Dermis blood vessel endothelial cell (primary cell): Measurements from ENCODE around the gene PTPRD. TPM values are rescaled to one million over a fixed set of nuclear protein-coding genes. Genes with fewer than 3 reads are reported as not detected.
A peak's percentile ranks its signal among the peaks of the same experiment; 100 is the strongest.
"Not testable (repeated sequence)": the region's sequence is repeated elsewhere in the genome, so short reads cannot be mapped to it uniquely, and the experiment has no call there.

Source experiments
- DNase-seq: peaks from one replicate; pipeline ENCODE4 v3.0.0; 2010
- total RNA-seq: library from RNA; depleted of rRNA; stranded (reverse); fragments of >200 nt; gene quantifications from 2 replicates; pipeline ENCODE4 v1.2.3, GENCODE V29; 2014

PTPRD gene
- total RNA-seq, 1 donor from 2014 or later: 3.2 TPM

- no peak for DNase-seq
Observed at GRCh38 chr9:9437641-9438040, 1175.2 kb downstream of the PTPRD start.

DNA sequence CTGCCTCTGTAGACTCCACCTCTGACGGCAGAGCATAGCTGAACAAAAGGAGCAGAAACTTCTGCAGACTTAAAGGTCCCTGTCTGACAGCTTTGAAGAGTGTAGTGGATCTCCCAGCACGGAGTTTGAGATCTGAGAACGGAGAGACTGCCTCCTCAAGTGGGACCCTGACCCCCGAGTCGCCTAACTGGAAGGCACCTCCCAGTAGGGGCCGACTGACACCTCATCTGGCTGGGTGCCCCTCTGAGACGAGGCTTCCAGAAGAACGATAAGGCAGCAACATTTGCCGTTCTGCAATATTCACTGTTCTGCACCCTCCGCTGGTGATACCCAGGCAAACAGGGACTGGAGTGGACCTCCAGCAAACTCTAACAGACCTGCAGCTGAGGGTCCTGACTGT lies 1186.3 kb downstream of the PTPRD start:
- DNase-seq: not testable (repeated sequence)

DNA sequence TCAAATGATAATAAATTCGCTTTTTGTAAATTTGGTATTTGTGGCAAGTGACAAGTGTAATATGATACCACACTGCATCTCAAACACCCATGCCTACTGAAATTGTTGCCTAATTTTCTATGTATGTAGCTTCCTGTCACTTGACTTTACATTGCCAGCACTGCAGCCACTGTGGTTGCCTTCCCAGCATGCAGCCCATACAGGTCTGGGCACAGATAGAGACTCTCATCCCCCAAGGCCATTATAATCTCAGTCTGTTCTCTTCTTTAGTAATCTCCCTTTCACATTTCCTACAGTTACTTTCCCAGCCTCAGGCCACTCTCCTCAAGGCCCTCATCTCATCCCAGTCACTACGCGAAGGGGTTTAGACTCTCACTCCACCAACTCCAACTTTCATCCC lies 1200.6 kb downstream of the PTPRD start:
- no peak for DNase-seq

- no peak for DNase-seq
Observed at GRCh38 chr9:9410736-9411135, 1202.1 kb downstream of the PTPRD start.

- no peak for DNase-seq
Observed at GRCh38 chr9:9399982-9400381, 1212.8 kb downstream of the PTPRD start.

DNA sequence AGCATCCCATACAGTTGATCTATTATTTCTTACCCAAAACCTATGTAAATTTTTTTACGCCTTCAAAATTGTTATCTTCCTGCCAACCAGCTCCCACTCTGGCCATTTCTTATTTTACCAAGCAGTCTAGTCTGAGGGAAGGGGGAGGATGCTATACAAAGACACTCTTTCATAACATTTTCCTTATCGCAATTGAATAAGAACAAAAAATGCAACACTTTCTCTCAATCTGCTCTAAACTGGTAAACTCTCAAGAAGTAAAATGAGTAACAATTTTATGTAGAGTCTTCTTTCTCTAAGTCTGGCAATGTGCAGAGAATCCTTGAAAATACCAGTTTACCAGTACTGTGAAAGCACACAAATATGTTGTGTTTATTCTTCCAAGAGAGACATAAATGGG lies 1216.3 kb downstream of the PTPRD start:
- no peak for DNase-seq

DNA sequence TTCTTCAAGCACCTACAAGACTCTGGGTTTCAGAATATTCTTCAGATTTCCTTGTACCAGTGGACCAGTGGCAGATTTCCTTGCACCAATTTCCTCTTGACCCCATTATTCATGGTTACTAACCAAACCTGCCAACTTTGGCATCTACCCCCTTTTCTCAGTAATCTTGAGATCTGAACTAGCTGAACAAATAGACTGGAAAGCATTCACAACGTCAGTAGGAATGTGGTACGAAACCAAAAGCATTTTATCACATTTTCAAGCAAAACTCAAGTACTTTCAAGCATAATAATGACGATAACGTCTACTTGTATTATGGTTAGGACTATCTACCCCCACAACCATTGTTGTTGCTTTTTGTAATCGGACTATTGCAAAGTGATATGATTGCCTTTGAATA lies 1217.3 kb downstream of the PTPRD start:
- DNase-seq: no peak

- no peak for DNase-seq
Observed at GRCh38 chr9:9392755-9393154, 1220.0 kb downstream of the PTPRD start.

GRCh38 chr9:9389904-9390303 lies 1222.9 kb downstream of the PTPRD start:
- DNase-seq: no peak

DNA sequence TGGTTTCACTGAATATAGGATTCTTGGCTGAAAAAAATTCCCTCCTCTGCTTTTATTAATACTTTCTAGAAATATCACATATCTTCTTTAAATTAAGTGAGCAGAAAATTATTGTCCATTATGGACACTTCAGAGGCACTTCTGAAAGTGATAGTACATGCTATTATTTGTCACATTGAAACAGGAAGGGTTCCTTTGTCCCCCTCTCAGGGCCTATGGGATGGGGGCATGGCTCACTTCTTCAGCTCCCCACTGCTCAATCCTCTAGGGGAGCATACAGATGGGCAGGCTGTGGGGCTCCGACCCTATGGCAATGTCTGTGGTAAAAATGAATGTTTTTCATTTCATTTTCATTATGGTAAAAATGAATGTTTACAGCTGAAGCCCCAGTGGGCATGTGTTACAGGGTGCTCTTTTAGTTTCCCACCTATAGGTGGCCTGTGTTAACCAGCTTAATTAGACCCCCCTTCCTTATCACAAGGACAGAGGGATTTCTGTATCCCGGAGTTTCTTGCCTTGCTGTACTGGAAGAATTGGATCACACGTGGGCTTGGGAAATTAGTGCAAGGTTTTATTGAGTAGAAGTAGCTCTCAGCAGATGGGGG lies 1225.2 kb downstream of the PTPRD start:
- DNase-seq: no peak

DNA sequence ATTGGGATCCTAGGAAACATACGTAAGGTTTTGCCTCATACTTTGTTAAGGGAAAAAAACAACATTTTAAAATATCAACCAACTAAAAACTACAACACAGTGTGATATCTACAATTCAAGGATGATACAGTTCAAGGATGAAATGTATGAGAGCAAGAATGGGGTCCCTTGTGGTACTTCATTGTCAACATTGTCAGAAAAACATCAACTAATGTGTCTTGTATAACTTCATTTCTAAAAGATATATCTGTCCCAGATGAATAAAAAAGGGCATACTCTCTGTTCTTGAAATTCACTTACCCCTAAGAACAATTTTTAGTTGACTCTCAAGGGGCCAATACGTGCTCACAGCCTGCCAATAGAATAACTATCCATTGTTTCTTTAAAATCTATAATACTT lies 1250.5 kb downstream of the PTPRD start:
- DNase-seq: no peak

DNA sequence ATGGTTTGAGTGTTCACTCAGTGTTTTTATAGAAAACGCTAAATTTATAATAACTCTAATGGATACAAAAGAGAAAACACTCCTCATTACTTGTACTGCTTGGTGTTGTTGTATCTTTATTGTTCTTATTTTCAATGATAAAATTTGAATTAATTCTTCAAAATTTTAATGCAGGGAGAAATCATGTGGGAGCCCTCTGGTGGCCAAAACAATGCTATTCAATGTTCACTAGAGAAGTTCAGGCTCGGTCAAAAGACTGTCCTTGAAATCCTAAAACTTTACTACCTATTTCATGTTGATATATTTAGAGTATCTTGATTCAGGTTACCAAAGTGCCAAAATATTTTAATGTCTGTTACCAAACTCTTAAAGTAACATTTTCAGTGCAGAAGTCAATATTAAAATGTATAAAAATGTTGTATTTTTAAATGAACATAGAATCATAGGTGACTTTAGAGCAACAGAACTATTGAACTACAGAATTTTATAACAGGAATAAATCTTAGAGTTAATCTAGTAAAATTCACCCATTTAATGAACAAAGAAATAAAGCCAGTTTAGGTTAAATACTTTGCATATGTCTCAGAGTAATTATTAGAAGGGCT lies 1259.8 kb downstream of the PTPRD start:
- DNase-seq: peak; percentile 13

GRCh38 chr9:9341203-9341602 lies 1271.6 kb downstream of the PTPRD start:
- DNase-seq: no peak

GRCh38 chr9:9337129-9337528 lies 1275.7 kb downstream of the PTPRD start:
- DNase-seq: no peak

- DNase-seq: no peak
Observed at GRCh38 chr9:9326749-9327148, 1286.1 kb downstream of the PTPRD start.

DNA sequence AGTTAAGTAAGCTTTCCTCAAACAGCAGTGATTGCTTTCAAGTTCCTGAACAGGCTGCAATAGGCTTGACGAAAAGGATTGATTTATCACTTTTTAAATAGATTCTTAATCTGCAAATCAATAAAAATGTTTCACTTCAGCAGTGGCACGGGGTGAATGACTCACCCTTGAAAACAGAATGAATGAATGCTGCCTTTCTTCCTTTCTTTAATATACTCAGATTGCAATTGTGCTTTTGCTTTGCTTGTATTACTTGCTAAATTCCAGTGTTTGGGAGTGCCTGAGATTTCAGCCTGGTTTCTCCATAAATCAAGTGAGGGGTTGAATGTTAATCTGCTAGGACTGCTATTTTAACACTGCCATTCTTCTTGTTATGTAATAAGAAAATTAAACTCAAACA lies 1293.8 kb downstream of the PTPRD start:
- DNase-seq: no peak

GRCh38 chr9:9310743-9311142 lies 1302.1 kb downstream of the PTPRD start:
- DNase-seq: not testable (repeated sequence)

GRCh38 chr9:9305600-9305999 lies 1307.2 kb downstream of the PTPRD start:
- DNase-seq: no peak

GRCh38 chr9:9299134-9299533 lies 1313.7 kb downstream of the PTPRD start:
- no peak for DNase-seq

GRCh38 chr9:9286001-9286400 lies 1326.8 kb downstream of the PTPRD start:
- DNase-seq: no peak

- DNase-seq: no peak
Observed at GRCh38 chr9:9284201-9284600, 1328.6 kb downstream of the PTPRD start.

GRCh38 chr9:9283159-9283986 lies 1329.4 kb downstream of the PTPRD start:
- no peak for DNase-seq

DNA sequence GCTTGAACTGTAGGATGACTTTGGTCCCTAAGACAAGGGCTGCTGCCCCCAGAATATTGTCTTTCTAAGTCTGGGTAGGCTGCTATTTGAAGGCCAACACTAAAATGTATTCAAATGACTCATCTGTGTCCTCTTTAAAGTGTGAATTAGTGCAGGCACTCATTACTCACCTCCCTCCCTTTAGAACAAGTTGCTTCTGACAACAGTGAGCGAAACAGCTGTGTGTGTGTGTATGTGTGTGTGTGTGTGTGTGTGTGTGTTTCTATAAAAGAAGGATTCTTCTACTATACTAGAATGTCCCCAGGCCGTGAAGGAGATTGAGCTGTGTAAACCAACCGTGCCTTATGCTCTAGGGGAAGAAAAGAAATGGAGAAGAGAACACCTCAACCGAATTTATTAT lies 1337.2 kb downstream of the PTPRD start:
- no peak for DNase-seq

- DNase-seq: no peak
Observed at GRCh38 chr9:9257999-9258498, 1354.8 kb downstream of the PTPRD start.
